HCT116 (cell line): Measurements from ENCODE around the gene ATP8A2. TPM values are rescaled to one million over a fixed set of nuclear protein-coding genes. Genes with fewer than 3 reads are reported as not detected.

Experiments
- ATAC-seq: fragments of 200-7000 bp; cut with Tn5 transposase; 2 replicates; pipeline ENCODE4 v1.9.1; 2020; ENCODE audit warnings: mild to moderate bottlenecking, moderate library complexity
- BruUV-seq: library from RNA; stranded (reverse); fragments of 400-500 nt; replicated peaks from 2 replicates; lab custom pipeline; 2021; lab: Mats Ljungman, UMichigan
- CTCF ChIA-PET: fragments of 300-600 bp; sonication (Branson Sonifier 250); formaldehyde crosslinking; loops from one replicate; lab custom pipeline; 2021; ENCODE audit warnings: antibody characterized with exemption; lab: Charles Lee
- POLR2A ChIA-PET: fragments of 300-600, 350-600 bp; sonication (Branson Sonifier 250); formaldehyde crosslinking; loops from one replicate; lab custom pipeline; 2021; ENCODE audit warnings: antibody characterized with exemption; lab: Charles Lee
- RAD21 ChIA-PET, 2 experiments: fragments of 300-600 bp; sonication (Branson Sonifier 250); formaldehyde crosslinking; loops; one replicate each; lab custom pipeline; 2023; ENCODE audit warnings: low total read pairs in 2 of 2; ENCODE audit not compliant: uncharacterized antibody in 2 of 2, unreplicated experiment in 2 of 2, low non-redundant PET in 1 of 2; lab: Charles Lee
- DNase-seq: peaks from one replicate; pipeline ENCODE4 v3.0.0-alpha.2; 2010; ENCODE audit warnings: low read depth, low spot score
- H2AFZ ChIP-seq: fragments of 200-600 bp; shearing (Covaris generic), sonication (generic); 2 replicates; pipeline ENCODE4 v1.6.1; 2017; ENCODE audit warnings: low read depth, mixed run types, mixed read lengths, antibody characterized with exemption, low read length; ENCODE audit not compliant: poor library complexity, severe bottlenecking
- H3K27ac ChIP-seq: 2 replicates; pipeline ENCODE4 v1.5.1; 2012; ENCODE audit warnings: low read depth, low read length
- H3K27me3 ChIP-seq: fragments of 200-600 bp; sonication (generic); 2 replicates; pipeline ENCODE4 v1.6.1; 2016; ENCODE audit warnings: mixed run types, low read length, mixed read lengths; ENCODE audit not compliant: insufficient read depth
- H3K36me3 ChIP-seq, 2 experiments: fragments of 200-500 bp in 1 of 2; fragments of 200-600 bp in 1 of 2; sonication (Bioruptor generic) in 1 of 2; sonication (generic) in 1 of 2; 2 replicates each; pipeline versions ENCODE4 v1.5.1 to v1.6.1; 2014 to 2016; ENCODE audit warnings: low read length in 2 of 2, inconsistent platforms in 1 of 2, mixed read lengths in 1 of 2, mixed run types in 1 of 2; ENCODE audit not compliant: insufficient read depth in 2 of 2, control insufficient read depth in 1 of 2
- H3K4me1 ChIP-seq, 2 experiments: fragments of 200-600 bp in 1 of 2; sonication (generic) in 1 of 2; 2 replicates each; pipeline versions ENCODE4 v1.5.1 to v1.6.1; 2012 to 2017; ENCODE audit warnings: low read length in 2 of 2, inconsistent platforms in 1 of 2, mild to moderate bottlenecking in 1 of 2, mixed read lengths in 1 of 2, mixed run types in 1 of 2, moderate library complexity in 1 of 2; ENCODE audit not compliant: insufficient read depth in 2 of 2, control insufficient read depth in 1 of 2
- H3K4me2 ChIP-seq: fragments of 200-600 bp; sonication (generic); 2 replicates; pipeline ENCODE4 v1.6.1; 2017; ENCODE audit warnings: mixed run types, low read length, mixed read lengths
- H3K4me3 ChIP-seq, 2 experiments: fragments of 200-600 bp in 1 of 2; sonication (generic) in 1 of 2; replicated peaks in 1 of 2; 2 replicates each; pipeline ENCODE4 v1.5.1; 2011 to 2016; ENCODE audit warnings: low read length in 2 of 2, control low read depth in 1 of 2, low read depth in 1 of 2, mild to moderate bottlenecking in 1 of 2, mixed read lengths in 1 of 2, mixed run types in 1 of 2
- H3K79me2 ChIP-seq: fragments of 200-600 bp; sonication (generic); 2 replicates; pipeline ENCODE4 v1.6.1; 2017; ENCODE audit warnings: mild to moderate bottlenecking, mixed run types, low read length, moderate library complexity, mixed read lengths; ENCODE audit not compliant: insufficient read depth
- H3K9ac ChIP-seq: fragments of 200-600 bp; sonication (generic); 2 replicates; pipeline ENCODE4 v1.6.1; 2016; ENCODE audit warnings: low read length, mixed read lengths
- H3K9me2 ChIP-seq: fragments of 200-600 bp; sonication (generic), shearing (Covaris generic); 2 replicates; pipeline ENCODE4 v1.6.1; 2017; ENCODE audit warnings: mixed run types, mild to moderate bottlenecking, moderate library complexity; ENCODE audit not compliant: insufficient read depth
- H3K9me3 ChIP-seq, 2 experiments: fragments of 200-500 bp in 1 of 2; fragments of 200-600 bp in 1 of 2; sonication (Bioruptor generic) in 1 of 2; sonication (generic) in 1 of 2; 2 replicates each; pipeline ENCODE4 v1.6.1; 2014 to 2017; ENCODE audit warnings: low read length in 2 of 2, mixed read lengths in 2 of 2, inconsistent platforms in 1 of 2, low read depth in 1 of 2, mild to moderate bottlenecking in 1 of 2, mixed run types in 1 of 2, moderate library complexity in 1 of 2; ENCODE audit not compliant: control insufficient read depth in 1 of 2, insufficient read depth in 1 of 2
- H4K20me1 ChIP-seq: fragments of 200-600 bp; sonication (generic), shearing (Covaris generic); 2 replicates; pipeline ENCODE4 v1.6.1; 2017; ENCODE audit warnings: mixed run types, mild to moderate bottlenecking, moderate library complexity; ENCODE audit not compliant: insufficient read depth
- CTCF ChIP-seq, 3 experiments: fragments of 200-600 bp in 1 of 3; sonication (generic) in 1 of 3; IDR thresholded peaks in 2 of 3; conservative IDR thresholded peaks in 1 of 3; 2 replicates each; pipeline ENCODE4 v1.5.1; 2012 to 2017; ENCODE audit warnings: low read depth in 2 of 3, low read length in 2 of 3, antibody characterized with exemption in 1 of 3, borderline replicate concordance in 1 of 3, control low read depth in 1 of 3, mild to moderate bottlenecking in 1 of 3, mixed read lengths in 1 of 3, mixed run types in 1 of 3, moderate library complexity in 1 of 3; ENCODE audit not compliant: insufficient read depth in 1 of 3
- EGR1 ChIP-seq: IDR thresholded peaks from 2 replicates; pipeline ENCODE4 v1.6.1; 2012; ENCODE audit warnings: low read depth
- EZH2 ChIP-seq: fragments of 200-600 bp; sonication (generic); IDR thresholded peaks from 2 replicates; pipeline ENCODE4 v1.6.1; 2017; ENCODE audit warnings: antibody characterized with exemption, mixed run types
- EZH2phosphoT487 ChIP-seq: fragments of 200-600 bp; IDR thresholded peaks from 2 replicates; pipeline ENCODE4 v1.6.1; 2018; ENCODE audit warnings: antibody characterized with exemption, borderline replicate concordance
- FOSL1 ChIP-seq: IDR thresholded peaks from 2 replicates; pipeline ENCODE4 v1.6.1; 2012; ENCODE audit warnings: low read depth
- MAX ChIP-seq: IDR thresholded peaks from 2 replicates; pipeline ENCODE4 v1.6.1; 2012
- SP1 ChIP-seq: IDR thresholded peaks from 2 replicates; pipeline ENCODE4 v1.6.1; 2012; ENCODE audit warnings: low read depth
- TCF7L2 ChIP-seq: IDR thresholded peaks from 2 replicates; pipeline ENCODE4 v1.7.0; 2011; ENCODE audit warnings: borderline replicate concordance, inconsistent platforms; ENCODE audit not compliant: insufficient read depth, insufficient read length; ENCODE audit errors: extremely low read depth
- YY1 ChIP-seq: IDR thresholded peaks from 2 replicates; pipeline ENCODE4 v1.6.1; 2011; ENCODE audit warnings: low read length, low read depth, moderate library complexity, mild to moderate bottlenecking; ENCODE audit not compliant: insufficient replicate concordance; ENCODE audit errors: extremely low read depth
- intact Hi-C: fragments of 100-400 bp; cut with micrococcal nuclease; formaldehyde crosslinking; loops from 2 replicates; pipeline ENCODE4 v1.10.0; 2022
- total RNA-seq: library from RNA; stranded (reverse); gene quantifications from one replicate; pipeline ENCODE4 v1.2.1, GENCODE V29; 2021; ENCODE audit not compliant: unreplicated experiment
- TF ChIP-seq, protein P1 (sequence below): IDR thresholded peaks from 2 replicates; pipeline ENCODE4 v1.6.1; 2011; ENCODE audit warnings: mild to moderate bottlenecking, low read length, moderate library complexity; ENCODE audit not compliant: insufficient replicate concordance; ENCODE audit errors: extremely low read depth

The ATP8A2 gene
- total RNA-seq, 1 experiment from 2014 or later = not detected

DNA sequence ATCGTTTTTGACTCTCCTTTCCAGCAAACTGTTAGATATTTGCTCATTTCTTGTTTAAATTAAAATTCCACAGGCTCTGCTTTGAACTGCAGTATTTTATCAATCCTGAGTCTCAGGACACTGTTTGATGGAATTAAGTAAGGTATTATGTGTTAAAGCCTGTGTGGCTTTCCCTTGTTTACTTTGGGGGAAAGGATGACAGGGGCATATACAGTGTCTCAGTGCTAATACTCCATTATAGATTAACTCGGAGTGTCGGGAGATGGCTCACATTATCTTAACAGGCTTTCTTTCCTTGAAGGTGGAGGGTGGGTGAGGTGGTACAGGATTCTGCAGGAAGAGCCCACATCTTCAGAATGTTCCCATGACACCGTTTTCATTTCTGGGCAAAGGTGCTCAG lies 595.4 kb downstream of the ATP8A2 start:
- ATAC-seq (no peak), DNase-seq (no peak)
- Histone ChIP-seq H3K9ac (no peak overlapping the region), H3K4me2 (no peak overlapping the region), H3K9me2 (no peaks in the 10 kb centered on the region), H3K27me3 (peaks cover 57% of the 10 kb centered on the region), H2AFZ (no peak overlapping the region), H3K27ac (no peak overlapping the region)
- BruUV-seq = no TSS peak
- POLR2A ChIA-PET = no interaction called here
- RAD21 ChIA-PET = no interaction called here
- TF ChIP-seq EZH2 = no peak
- no peak for TF ChIP-seq YY1
- no peak for TF ChIP-seq FOSL1
- no peak for TF ChIP-seq CTCF (IDR thresholded peaks at IDR 0.05 in 2 of 3, conservative IDR thresholded peaks at IDR 0.05 in 1 of 3; ENCODE audit: borderline replicate concordance in 1 of 3, insufficient read depth in 1 of 3, low read depth in 2 of 3, low read length in 2 of 3)
- no peak for TF ChIP-seq TCF7L2
- no peak for TF ChIP-seq MAX
- TF ChIP-seq EGR1 = no peak
- TF ChIP-seq EZH2phosphoT487 = no peak
- TF ChIP-seq SP1 = no peak
- TF ChIP-seq, protein P1, sequence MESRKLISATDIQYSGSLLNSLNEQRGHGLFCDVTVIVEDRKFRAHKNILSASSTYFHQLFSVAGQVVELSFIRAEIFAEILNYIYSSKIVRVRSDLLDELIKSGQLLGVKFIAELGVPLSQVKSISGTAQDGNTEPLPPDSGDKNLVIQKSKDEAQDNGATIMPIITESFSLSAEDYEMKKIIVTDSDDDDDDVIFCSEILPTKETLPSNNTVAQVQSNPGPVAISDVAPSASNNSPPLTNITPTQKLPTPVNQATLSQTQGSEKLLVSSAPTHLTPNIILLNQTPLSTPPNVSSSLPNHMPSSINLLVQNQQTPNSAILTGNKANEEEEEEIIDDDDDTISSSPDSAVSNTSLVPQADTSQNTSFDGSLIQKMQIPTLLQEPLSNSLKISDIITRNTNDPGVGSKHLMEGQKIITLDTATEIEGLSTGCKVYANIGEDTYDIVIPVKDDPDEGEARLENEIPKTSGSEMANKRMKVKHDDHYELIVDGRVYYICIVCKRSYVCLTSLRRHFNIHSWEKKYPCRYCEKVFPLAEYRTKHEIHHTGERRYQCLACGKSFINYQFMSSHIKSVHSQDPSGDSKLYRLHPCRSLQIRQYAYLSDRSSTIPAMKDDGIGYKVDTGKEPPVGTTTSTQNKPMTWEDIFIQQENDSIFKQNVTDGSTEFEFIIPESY = no peak
- TF ChIP-seq, all 23 proteins: peak for 0
- Histone ChIP-seq H3K36me3 (no peaks in the 10 kb centered on the region), H3K4me3 (no peak overlapping the region), H3K79me2 (no peaks in the 10 kb centered on the region), H4K20me1 (no peaks in the 10 kb centered on the region), H3K9me3 (no peaks in the 10 kb centered on the region), H3K4me1 (no peaks in the 10 kb centered on the region)
- CTCF ChIA-PET = no interaction called here
- intact Hi-C loops = no loop called here
